UCSD-AML1 (cell line): ENCODE results near the gene MOB3B.
A peak's percentile ranks its signal among the peaks of the same experiment; 100 is the strongest.

Experiments used
- DNase-seq: peaks from one replicate; lab custom pipeline; 2025; ENCODE audit not compliant: unreplicated experiment; lab: John Stamatoyannopoulos, UW

Gene MOB3B

DNA sequence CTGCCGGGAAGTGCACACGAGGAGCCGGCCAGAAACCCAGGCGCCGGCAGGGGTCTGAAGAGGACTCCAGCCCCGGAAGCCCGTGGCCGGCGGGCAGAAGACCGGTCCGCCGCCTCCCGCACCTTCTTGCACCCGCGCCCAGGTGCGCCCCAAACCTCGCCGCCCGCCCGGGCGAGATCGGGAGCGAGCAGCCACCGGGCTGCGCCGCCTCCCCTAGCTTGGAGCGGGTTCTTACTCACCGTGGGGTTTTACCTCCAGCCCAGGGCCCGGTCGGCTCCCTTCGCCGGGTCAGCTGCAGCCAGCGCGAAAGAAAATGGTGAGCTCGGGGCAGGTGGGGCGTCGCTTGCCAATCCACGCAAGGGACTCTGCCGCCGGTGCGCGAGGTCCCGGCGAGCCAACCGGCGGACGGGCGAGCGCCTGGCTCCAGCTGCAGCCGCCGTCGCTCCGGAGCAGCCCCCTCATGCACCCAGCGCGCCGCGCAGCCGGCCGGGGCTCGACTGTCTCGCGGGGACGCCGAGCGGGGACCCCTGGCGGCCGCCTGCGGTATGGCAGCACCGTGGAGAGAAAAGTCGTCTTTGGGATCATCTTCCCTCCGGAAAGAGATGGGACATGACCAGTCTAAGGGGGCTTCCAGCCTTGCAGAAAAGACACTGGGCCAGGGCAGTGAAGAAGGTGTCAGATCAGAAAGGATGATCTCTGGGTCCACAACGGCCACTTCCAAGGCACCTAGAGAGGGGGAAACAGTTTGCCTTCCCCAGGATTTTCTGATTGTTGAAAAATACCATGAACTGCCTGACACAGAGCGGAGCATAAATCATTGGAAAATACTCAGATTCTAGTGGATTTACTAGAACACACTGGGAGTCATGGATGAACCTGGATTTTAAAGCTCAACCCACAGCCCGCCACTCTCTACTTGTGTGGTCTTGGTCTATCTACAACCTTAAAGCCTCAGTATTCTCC lies at the start of gene MOB3B:
TSS of gene MOB3B (minus strand) at position 499 of the 963 bp plus-strand sequence. CDS start 74,264 bp downstream, outside the sequence.
- DNase-seq, result peak; percentile 81

GRCh38 chr9:27573634-27574590 lies 44.3 kb upstream of the MOB3B start:
- DNase-seq, result peak; percentile 90

GRCh38 chr9:27572918-27573633 lies 43.5 kb upstream of the MOB3B start, which contains the start of gene C9orf72:
Gene C9orf72 (minus strand): TSS chr9:27573481. CDS start chr9:27567120, 6,361 bp downstream.
- DNase-seq, result peak; percentile 87

GRCh38 chr9:27572566-27572917 lies 42.9 kb upstream of the MOB3B start:
- no peak for DNase-seq

GRCh38 chr9:27572061-27572460 lies 42.4 kb upstream of the MOB3B start:
- DNase-seq, result no peak

- DNase-seq, result no peak
These were observed 41.4 kb upstream of the MOB3B start for GRCh38 chr9:27571011-27571410.

GRCh38 chr9:27569406-27569805 lies 39.8 kb upstream of the MOB3B start:
- DNase-seq, result no peak

DNA sequence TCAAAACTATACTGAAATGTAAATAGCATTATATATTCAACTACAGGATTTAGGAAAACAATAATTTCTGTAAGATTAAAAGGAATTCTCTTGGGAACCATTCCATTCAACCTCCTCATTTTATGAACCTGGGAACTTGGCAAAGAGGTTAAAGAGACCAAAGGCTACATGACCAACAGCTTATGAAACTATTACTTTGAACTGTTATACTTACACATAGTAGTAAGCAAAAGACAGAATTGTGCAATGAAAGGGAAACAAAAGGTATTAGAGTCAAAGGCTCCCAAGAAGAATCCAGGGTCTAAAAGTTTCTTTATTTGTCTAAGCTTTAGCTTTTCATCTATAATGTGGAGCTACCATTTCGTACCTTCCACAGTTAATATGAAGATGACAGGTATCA lies 36.5 kb upstream of the MOB3B start:
- DNase-seq, result no peak

- DNase-seq, result no peak
These were observed 36.1 kb upstream of the MOB3B start for GRCh38 chr9:27565696-27566095.

GRCh38 chr9:27564670-27565069 lies 35.1 kb upstream of the MOB3B start:
- DNase-seq, result no peak

DNA sequence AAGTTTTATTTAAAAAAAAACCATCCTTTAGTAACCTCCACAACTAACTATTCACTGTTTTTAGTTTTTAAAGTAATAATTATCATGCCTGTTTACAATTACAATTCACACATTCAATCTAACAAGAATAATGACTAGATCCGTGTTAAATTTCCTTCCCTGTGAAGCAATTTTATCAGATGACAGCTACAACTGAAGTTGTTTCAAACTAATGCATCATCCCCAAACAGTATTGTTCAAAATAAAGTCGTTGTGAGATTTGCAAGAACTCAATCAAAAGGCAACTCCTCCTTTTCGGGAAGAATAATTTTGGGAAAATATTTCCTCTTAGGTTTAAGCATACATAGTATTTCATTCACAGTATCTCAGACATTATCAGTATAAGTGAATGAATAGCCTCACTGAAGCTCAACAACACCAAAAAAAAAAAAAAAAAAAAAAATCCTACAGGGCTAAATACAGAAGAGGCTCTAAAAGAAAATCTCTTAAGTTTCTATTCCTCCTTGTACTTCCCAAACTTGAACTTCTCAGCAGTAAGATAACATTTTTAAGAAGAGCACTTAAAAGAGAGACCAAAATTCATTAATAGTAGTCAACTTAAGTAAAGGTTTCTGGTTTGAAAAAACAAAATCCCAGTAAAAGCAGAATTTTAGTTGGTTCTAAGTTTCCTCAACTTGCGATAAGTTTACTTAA lies 34.3 kb upstream of the MOB3B start:
- no peak for DNase-seq

GRCh38 chr9:27561685-27562084 lies 32.1 kb upstream of the MOB3B start:
- DNase-seq, result no peak

GRCh38 chr9:27560457-27560856 lies 30.8 kb upstream of the MOB3B start:
- DNase-seq, result no peak

- no peak for DNase-seq
These were observed 28.7 kb upstream of the MOB3B start for GRCh38 chr9:27558307-27558706.

DNA sequence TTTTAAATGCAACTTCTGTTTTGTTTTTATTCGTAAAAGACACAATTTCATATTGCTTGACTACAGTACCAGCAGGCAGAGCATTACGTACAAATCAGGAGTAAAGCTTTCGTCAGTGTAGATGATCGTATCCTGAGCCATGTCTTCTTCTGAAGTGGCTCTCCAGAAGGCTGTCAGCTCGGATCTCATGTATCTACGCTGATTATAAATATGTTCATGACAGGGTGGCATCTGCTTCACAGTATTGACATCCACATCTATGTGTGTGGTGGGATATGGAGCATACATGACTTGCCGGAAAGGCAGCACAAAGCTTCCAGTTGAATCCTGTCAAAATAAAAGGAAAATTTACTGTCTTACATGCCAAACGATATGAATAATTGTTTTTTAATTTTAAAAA lies 26.9 kb upstream of the MOB3B start:
- no peak for DNase-seq

DNA sequence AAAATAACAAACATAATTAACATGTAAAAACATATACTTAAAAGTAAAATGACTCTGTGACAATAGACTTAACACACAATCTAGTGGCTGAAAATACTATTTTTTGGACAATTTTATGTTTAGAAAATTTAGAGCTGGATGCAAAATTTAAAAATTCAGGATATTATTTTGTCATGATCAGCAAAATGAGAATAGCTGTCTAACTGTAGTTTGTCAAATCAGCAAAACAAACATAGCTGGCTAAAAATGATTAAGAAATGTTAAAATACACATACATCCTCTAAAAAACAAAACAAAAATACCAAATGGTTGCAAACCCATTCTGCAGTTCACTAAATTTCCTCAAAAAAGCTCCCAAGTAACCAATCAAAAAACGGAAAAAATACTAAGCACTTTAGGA lies 25.1 kb upstream of the MOB3B start:
- DNase-seq, result no peak

- no peak for DNase-seq
These were observed 19.7 kb upstream of the MOB3B start for GRCh38 chr9:27549196-27549755.

DNA sequence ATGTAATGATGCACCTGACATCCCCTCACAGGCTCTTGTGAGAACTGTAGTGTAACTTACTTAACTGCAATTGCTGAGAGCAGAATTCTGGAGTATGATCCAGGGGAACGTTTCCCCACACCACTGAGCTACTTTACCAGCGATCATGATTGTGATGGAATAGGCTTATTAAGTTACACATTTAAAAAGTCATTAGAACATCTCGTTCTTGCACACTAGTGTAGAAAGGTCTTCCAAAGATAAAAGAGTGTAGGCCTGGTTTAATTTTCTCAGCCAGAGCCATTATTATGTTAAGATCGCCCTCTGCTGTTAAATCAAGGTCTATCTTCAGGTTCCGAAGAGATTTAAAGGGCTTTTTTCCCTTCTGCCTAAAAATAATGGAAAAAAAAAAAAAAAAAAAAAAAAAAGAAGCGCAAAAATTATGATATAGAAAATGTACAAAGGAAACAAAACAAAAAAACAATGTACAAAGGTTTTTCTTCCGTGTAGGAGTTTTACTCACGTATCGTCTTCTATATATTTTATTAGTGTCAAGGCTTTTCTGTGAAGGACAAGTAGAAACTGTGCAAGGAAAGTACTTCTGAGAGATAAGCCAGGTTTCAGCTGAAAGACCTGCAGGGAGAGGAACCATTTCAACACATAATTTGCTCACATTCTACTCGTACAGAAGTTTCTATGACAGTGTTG lies 18.6 kb upstream of the MOB3B start:
- DNase-seq, result peak; percentile 5

DNA sequence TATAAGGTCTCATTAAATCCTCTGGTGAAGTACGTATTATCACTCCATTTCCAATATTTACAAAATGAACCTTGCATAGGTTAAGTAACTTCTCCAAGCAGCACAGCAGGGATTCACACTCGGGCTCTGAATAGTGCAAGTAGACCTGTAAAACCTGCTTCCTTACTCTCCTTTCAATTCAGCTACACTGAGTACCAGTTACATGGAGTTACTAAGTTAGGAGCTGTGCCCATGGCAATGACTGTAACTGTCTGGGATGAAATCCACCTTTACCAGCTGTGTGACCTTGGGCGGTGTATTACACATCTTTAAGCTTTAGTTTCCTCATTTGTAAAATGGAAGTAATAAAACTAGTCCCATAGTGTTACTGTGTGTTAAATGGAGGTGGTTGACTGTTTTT lies 15.9 kb upstream of the MOB3B start:
- DNase-seq, result no peak
